ENCODE measurements around the gene DCAF8L1. TPM values are rescaled to one million over a fixed set of nuclear protein-coding genes. Genes with fewer than 3 reads are reported as not detected.
"Not testable (repeated sequence)": the region's sequence is repeated elsewhere in the genome, so short reads cannot be mapped to it uniquely, and the experiment has no call there.

The DCAF8L1 gene
- total and polyA plus RNA-seq, 2 donors (not counting 3 experiments of a cell fraction or from before 2014, with no cell fraction given), result not detected

GRCh38 chrX:27966492-27966891 lies 14.8 kb downstream of the DCAF8L1 start:
- no peaks in the 10 kb centered on the region for H3K79me2 ChIP-seq (ENCODE audit: control insufficient read depth, insufficient read depth, low read length)
- POLR2A ChIA-PET, result no interaction called here
- DNase-seq (ENCODE audit: low read depth, low spot score), result peak; percentile 61
- H3K9me1 ChIP-seq (replicated peaks; ENCODE audit: control insufficient read depth, extremely low read depth, insufficient read depth, low read length), result no peaks in the 10 kb centered on the region
- no peaks in the 10 kb centered on the region for H3K9me3 ChIP-seq (replicated peaks; ENCODE audit: control insufficient read depth, insufficient read depth, low read length)
- no peaks in the 10 kb centered on the region for H3K36me3 ChIP-seq (ENCODE audit: control insufficient read depth in 2 of 2, extremely low read depth in 1 of 2, insufficient read depth in 2 of 2, low read length in 2 of 2)
- H3K27ac ChIP-seq (ENCODE audit: insufficient read depth, low read depth, low read length), result peak overlapping the region; percentile 48
- no TSS peak for BruUV-seq (replicated peaks)
- dilution Hi-C loops (cut with MboI; ENCODE audit: extremely low pct_ligation_motif_present, low sequenced_read_pairs) (no loop called here), intact Hi-C loops (cut with micrococcal nuclease) (no loop called here)
- no peaks in the 10 kb centered on the region for H3K27me3 ChIP-seq (ENCODE audit: control insufficient read depth in 2 of 2, insufficient read depth in 2 of 2, low read length in 2 of 2)
- peaks cover 14% of the 10 kb centered on the region for H3K4me1 ChIP-seq (ENCODE audit: control insufficient read depth, extremely low read depth, insufficient read depth, low read length)
- H3K9ac ChIP-seq (replicated peaks; ENCODE audit: extremely low read depth, insufficient read depth, low read length), result no peak overlapping the region
- CTCF ChIA-PET, result no interaction called here
- H3K4me3 ChIP-seq (replicated peaks in 1 of 3; ENCODE audit: insufficient read depth in 1 of 3, low read depth in 1 of 3, low read length in 3 of 3), result no peak overlapping the region
- TF ChIP-seq JUN (IDR thresholded peaks at IDR 0.05; ENCODE audit: borderline replicate concordance, insufficient read depth, insufficient read length, low read depth), result no peak
- TF ChIP-seq FOS (IDR thresholded peaks at IDR 0.05; ENCODE audit: borderline replicate concordance, insufficient read depth, low read length), result peak; percentile 28
- peak; percentile 30 for TF ChIP-seq GATA2 (IDR thresholded peaks at IDR 0.05; ENCODE audit: insufficient read depth, insufficient read length, low read depth, low read length)
- TF ChIP-seq POLR2A (IDR thresholded peaks at IDR 0.05; ENCODE audit: low read depth, low read length), result no peak
- H2AFZ ChIP-seq (ENCODE audit: low read depth, low read length), result no peak overlapping the region
- no peaks in the 10 kb centered on the region for H4K20me1 ChIP-seq (replicated peaks; ENCODE audit: control insufficient read depth, extremely low read depth, insufficient read depth, low read length)
- peak; percentile 59 for FAIRE-seq
- H3K4me2 ChIP-seq (ENCODE audit: insufficient read depth, low read length), result no peak overlapping the region

- H3K27me3 ChIP-seq (ENCODE audit: control insufficient read depth in 2 of 2, insufficient read depth in 2 of 2, low read length in 2 of 2); BruUV-seq (replicated peaks); H3K9me1 ChIP-seq (replicated peaks; ENCODE audit: control insufficient read depth, extremely low read depth, insufficient read depth, low read length); H4K20me1 ChIP-seq (replicated peaks; ENCODE audit: control insufficient read depth, extremely low read depth, insufficient read depth, low read length); H3K9ac ChIP-seq (replicated peaks; ENCODE audit: extremely low read depth, insufficient read depth, low read length); intact Hi-C loops (cut with micrococcal nuclease); CTCF ChIA-PET; H3K27ac ChIP-seq (ENCODE audit: insufficient read depth, low read depth, low read length); POLR2A ChIA-PET; dilution Hi-C loops (cut with MboI; ENCODE audit: extremely low pct_ligation_motif_present, low sequenced_read_pairs); H3K36me3 ChIP-seq (ENCODE audit: control insufficient read depth in 2 of 2, extremely low read depth in 1 of 2, insufficient read depth in 2 of 2, low read length in 2 of 2); H2AFZ ChIP-seq (ENCODE audit: low read depth, low read length); H3K79me2 ChIP-seq (ENCODE audit: control insufficient read depth, insufficient read depth, low read length); DNase-seq (ENCODE audit: low read depth, low spot score); FAIRE-seq; H3K9me3 ChIP-seq (replicated peaks; ENCODE audit: control insufficient read depth, insufficient read depth, low read length); H3K4me2 ChIP-seq (ENCODE audit: insufficient read depth, low read length); H3K4me3 ChIP-seq (replicated peaks in 1 of 3; ENCODE audit: insufficient read depth in 1 of 3, low read depth in 1 of 3, low read length in 3 of 3): not testable (repeated sequence)
- peaks cover 14% of the 10 kb centered on the region for H3K4me1 ChIP-seq (ENCODE audit: control insufficient read depth, extremely low read depth, insufficient read depth, low read length)
These were observed 15.9 kb downstream of the DCAF8L1 start for GRCh38 chrX:27965348-27965747.
